OCI-LY7 (cell line): ENCODE data around the gene DPYSL5. TPM values are rescaled to one million over a fixed set of nuclear protein-coding genes. Genes with fewer than 3 reads are reported as not detected.

ENCODE experiments used
- BruUV-seq: library from RNA; stranded (reverse); fragments of 400-500 nt; replicated peaks from 2 replicates; lab custom pipeline; 2021; lab: Mats Ljungman, UMichigan
- CTCF ChIA-PET: fragments of 300-600 bp; sonication (Branson Sonifier 250); formaldehyde crosslinking; loops from one replicate; lab custom pipeline; 2022; ENCODE audit warnings: antibody characterized with exemption; ENCODE audit not compliant: unreplicated experiment; lab: Charles Lee
- POLR2A ChIA-PET: fragments of 300-600 bp; sonication (Branson Sonifier 250); formaldehyde crosslinking; loops from one replicate; lab custom pipeline; 2022; ENCODE audit warnings: antibody characterized with exemption; lab: Charles Lee
- DNase-seq: peaks from one replicate; pipeline ENCODE4 v3.0.0-alpha.2; 2015; ENCODE audit warnings: low spot score
- H2AFZ ChIP-seq: fragments of 200-600 bp; sonication (generic), shearing (Covaris generic); 2 replicates; pipeline ENCODE4 v1.6.1; 2014; ENCODE audit warnings: mild to moderate bottlenecking, antibody characterized with exemption, low read length, moderate library complexity
- H3K27ac ChIP-seq: fragments of 200-600 bp; sonication (generic); 2 replicates; pipeline ENCODE4 v1.5.1; 2014; ENCODE audit warnings: mixed run types, low read depth, mild to moderate bottlenecking, moderate library complexity, low read length, inconsistent platforms; ENCODE audit not compliant: poor library complexity, severe bottlenecking
- H3K36me3 ChIP-seq: fragments of 200-600 bp; sonication (generic); 2 replicates; pipeline ENCODE4 v1.6.1; 2014; ENCODE audit warnings: mild to moderate bottlenecking, antibody characterized with exemption, low read length, moderate library complexity, mixed read lengths; ENCODE audit not compliant: insufficient read depth
- H3K4me1 ChIP-seq: fragments of 200-600 bp; sonication (generic); 2 replicates; pipeline ENCODE4 v1.5.1; 2014; ENCODE audit warnings: mild to moderate bottlenecking, low read length; ENCODE audit not compliant: insufficient read depth, poor library complexity, severe bottlenecking
- H3K4me2 ChIP-seq: fragments of 200-600 bp; sonication (generic); 2 replicates; pipeline ENCODE4 v1.6.1; 2014; ENCODE audit warnings: mild to moderate bottlenecking, low read length
- H3K4me3 ChIP-seq: fragments of 200-600 bp; sonication (generic); 2 replicates; pipeline ENCODE4 v1.5.1; 2014; ENCODE audit warnings: mild to moderate bottlenecking, low read depth, low read length; ENCODE audit not compliant: poor library complexity, severe bottlenecking
- H3K79me2 ChIP-seq: fragments of 200-600 bp; sonication (generic); 2 replicates; pipeline ENCODE4 v1.6.1; 2016; ENCODE audit warnings: low read depth, mild to moderate bottlenecking, low read length, moderate library complexity, mixed read lengths; ENCODE audit not compliant: insufficient read depth
- H3K9me2 ChIP-seq: fragments of 200-600 bp; sonication (generic); 2 replicates; pipeline ENCODE4 v1.6.1; 2016; ENCODE audit warnings: mild to moderate bottlenecking, low read length, mixed read lengths; ENCODE audit not compliant: insufficient read depth
- H3K9me3 ChIP-seq: fragments of 200-600 bp; sonication (generic); 2 replicates; pipeline ENCODE4 v1.6.1; 2014; ENCODE audit warnings: mild to moderate bottlenecking, mixed run types, low read length, mixed read lengths
- H4K20me1 ChIP-seq: fragments of 200-600 bp; sonication (generic); 2 replicates; pipeline ENCODE4 v1.6.1; 2014; ENCODE audit warnings: mild to moderate bottlenecking, antibody characterized with exemption, low read length, moderate library complexity, mixed read lengths; ENCODE audit not compliant: insufficient read depth
- CTCF ChIP-seq: fragments of 200-600 bp; sonication (generic); conservative IDR thresholded peaks from 2 replicates; pipeline ENCODE4 v1.5.1; 2014; ENCODE audit warnings: mild to moderate bottlenecking, antibody characterized with exemption, low read length, moderate library complexity, mixed read lengths
- EZH2phosphoT487 ChIP-seq: fragments of 200-600 bp; sonication (generic); IDR thresholded peaks from 2 replicates; pipeline ENCODE4 v1.6.1; 2018; ENCODE audit warnings: low read depth, borderline replicate concordance, mild to moderate bottlenecking, mixed run types, antibody characterized with exemption, low read length, moderate library complexity, mixed read lengths
- intact Hi-C: fragments of 100-400 bp; cut with micrococcal nuclease; formaldehyde crosslinking; loops from one replicate; pipeline ENCODE4 v1.10.0; 2022; ENCODE audit not compliant: unreplicated experiment
- total RNA-seq, 2 experiments: library from RNA; depleted of rRNA in 1 of 2; stranded (reverse); fragments of >200 nt in 1 of 2; shearing (Covaris generic) in 1 of 2; gene quantifications; 2 replicates each; pipeline ENCODE4 v1.2.3, GENCODE V29; 2014 to 2022

The DPYSL5 gene
- total RNA-seq, 2 experiments from 2014 or later: not detected

GRCh38 chr2:26941486-26941885 is 93.6 kb downstream of the DPYSL5 start:
- no TSS peak for BruUV-seq
- intact Hi-C loops: no loop called here

DNA sequence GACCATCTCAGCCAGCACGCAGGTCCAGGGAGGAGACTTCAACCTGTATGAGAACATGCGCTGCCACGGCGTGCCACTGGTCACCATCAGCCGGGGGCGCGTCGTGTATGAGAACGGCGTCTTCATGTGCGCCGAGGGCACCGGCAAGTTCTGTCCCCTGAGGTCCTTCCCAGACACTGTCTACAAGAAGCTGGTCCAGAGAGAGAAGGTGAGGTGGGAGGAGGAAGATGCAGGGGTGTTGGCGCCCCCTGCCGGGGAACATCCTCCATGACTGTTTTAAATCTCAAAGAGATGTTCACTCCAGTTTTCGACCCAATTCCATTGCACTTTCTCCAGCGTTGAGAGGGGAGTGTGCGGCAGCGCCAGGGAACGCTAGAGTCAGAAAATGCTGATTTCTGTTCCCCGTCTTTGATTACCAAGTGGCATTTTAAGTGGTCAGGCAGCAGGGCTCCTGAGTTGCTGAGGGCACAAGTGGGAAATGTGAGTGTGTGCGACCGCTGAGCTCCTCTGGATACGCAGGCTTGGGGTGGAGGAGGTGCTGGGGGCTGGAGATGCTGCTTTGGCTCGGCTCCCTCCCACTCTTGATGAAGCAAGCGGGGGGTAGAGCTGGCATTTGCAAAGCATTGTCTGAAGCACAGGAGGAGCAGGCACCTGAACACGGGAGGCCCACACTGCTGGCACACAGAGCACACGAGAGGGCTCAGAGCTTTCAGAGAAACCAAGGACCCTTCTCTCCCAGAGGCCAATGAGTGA is 94.8 kb downstream of the DPYSL5 start:
- TF ChIP-seq EZH2phosphoT487 (no peak), CTCF (peak; percentile 87)
- no peak overlapping the region for H3K27ac ChIP-seq
- H4K20me1 ChIP-seq: no peaks in the 10 kb centered on the region
- ChIA-PET CTCF (interaction anchor here (0.6 to 1.3 kb wide), 2 partner anchors 74 to 75 kb away, joined by 3 to 5 read pairs; no protein-coding TSS in a partner anchor), POLR2A (interaction anchor here (0.6 kb wide), 1 partner anchor 637 kb away, joined by 3 read pairs; no protein-coding TSS in a partner anchor)
- H3K9me2 ChIP-seq: no peaks in the 10 kb centered on the region
- no peaks in the 10 kb centered on the region for H3K79me2 ChIP-seq
- no peak overlapping the region for H3K4me2 ChIP-seq
- no TSS peak for BruUV-seq
- no peak overlapping the region for H2AFZ ChIP-seq
- no peak overlapping the region for H3K4me3 ChIP-seq
- intact Hi-C loops: loop anchor here (1.0 kb wide), 1 partner anchor 96 kb away; no protein-coding TSS in a partner anchor
- no peaks in the 10 kb centered on the region for H3K9me3 ChIP-seq
- no peaks in the 10 kb centered on the region for H3K4me1 ChIP-seq
- peak; percentile 60 for DNase-seq
- no peaks in the 10 kb centered on the region for H3K36me3 ChIP-seq

More at GRCh38 chr2:26941486-26941885, 93.6 kb downstream of the DPYSL5 start:
- no peak overlapping the region for H3K4me3 ChIP-seq
- no peak overlapping the region for H2AFZ ChIP-seq
- POLR2A ChIA-PET: no interaction called here
- no peaks in the 10 kb centered on the region for H3K9me2 ChIP-seq
- H3K79me2 ChIP-seq: no peaks in the 10 kb centered on the region
- no peak for DNase-seq
- H3K36me3 ChIP-seq: no peaks in the 10 kb centered on the region
- CTCF ChIA-PET: no interaction called here
- no peaks in the 10 kb centered on the region for H3K9me3 ChIP-seq
- H3K4me2 ChIP-seq: no peak overlapping the region
- H3K4me1 ChIP-seq: no peaks in the 10 kb centered on the region
- H4K20me1 ChIP-seq: no peaks in the 10 kb centered on the region
- TF ChIP-seq EZH2phosphoT487 (no peak), CTCF (no peak)
- no peak overlapping the region for H3K27ac ChIP-seq
